ENCODE data around the gene BCHE.

BCHE gene

GRCh38 chr3:165837058-165837525 lies at the start of gene BCHE:
BCHE (minus strand) TSS chr3:165837423; CDS start chr3:165831033, 6,390 bp downstream.
- DNase-seq, result no peak

DNA sequence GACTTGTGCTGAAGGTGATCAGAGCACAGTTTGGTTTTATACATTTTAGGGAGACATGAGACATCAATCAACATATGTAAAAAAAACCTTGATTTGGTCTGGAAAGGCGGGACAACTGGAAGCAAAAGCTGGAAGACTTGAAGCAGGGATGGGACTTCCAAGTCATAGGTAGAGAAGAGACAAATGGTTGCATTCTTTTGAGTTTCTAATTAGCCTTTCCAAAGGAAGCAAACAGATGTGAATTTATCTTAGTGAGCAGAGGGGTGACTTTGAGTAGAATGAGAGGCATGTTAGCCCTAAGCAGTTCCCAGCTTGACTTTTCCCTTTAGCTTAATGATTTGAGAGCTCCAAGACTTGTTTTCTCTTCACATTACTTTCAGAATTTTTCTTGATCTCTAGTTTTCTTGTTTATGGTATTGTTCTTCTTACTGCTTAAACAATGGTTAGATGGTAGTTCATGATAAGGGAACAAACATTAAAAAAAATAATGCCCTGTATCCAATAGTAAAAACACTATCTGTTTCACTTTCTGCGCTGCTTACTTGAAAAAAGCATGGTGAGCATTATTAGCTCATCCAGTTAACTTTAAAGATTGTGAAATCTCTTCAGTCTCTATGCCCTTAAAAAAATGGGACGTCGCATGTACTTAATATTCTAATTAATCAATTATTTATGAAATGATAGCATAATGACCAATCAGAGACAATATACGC lies 48.5 kb upstream of the BCHE start:
- no peak for DNase-seq

DNA sequence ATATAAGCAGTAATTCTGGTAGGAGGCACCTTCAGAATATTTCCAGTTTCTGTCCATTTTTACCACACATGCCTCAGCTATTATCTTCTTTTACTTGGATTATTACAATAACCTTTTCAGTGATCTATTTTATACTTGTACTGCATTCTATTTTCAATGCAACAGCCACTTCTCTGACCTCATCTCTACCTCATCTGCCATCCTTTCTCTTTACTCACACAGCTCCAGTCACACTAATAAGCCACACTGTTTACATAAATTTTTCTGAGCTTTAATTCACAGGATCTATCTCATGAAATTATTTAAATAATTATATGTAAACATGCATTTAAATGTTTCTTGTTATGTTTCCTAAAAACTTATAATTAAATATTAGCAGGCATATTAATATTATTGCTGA lies 47.3 kb upstream of the BCHE start:
- no peak for DNase-seq

GRCh38 chr3:165883863-165884478 lies 46.7 kb upstream of the BCHE start:
- no peak for DNase-seq

- DNase-seq, result no peak
Measured at GRCh38 chr3:165883117-165883516, 45.9 kb upstream of the BCHE start.

- DNase-seq, result no peak
Measured at GRCh38 chr3:165875644-165876043, 38.4 kb upstream of the BCHE start.

- DNase-seq, result no peak
Measured at GRCh38 chr3:165874663-165875489, 37.7 kb upstream of the BCHE start.

- DNase-seq, result no peak
Measured at GRCh38 chr3:165868088-165868487, 30.9 kb upstream of the BCHE start.

DNA sequence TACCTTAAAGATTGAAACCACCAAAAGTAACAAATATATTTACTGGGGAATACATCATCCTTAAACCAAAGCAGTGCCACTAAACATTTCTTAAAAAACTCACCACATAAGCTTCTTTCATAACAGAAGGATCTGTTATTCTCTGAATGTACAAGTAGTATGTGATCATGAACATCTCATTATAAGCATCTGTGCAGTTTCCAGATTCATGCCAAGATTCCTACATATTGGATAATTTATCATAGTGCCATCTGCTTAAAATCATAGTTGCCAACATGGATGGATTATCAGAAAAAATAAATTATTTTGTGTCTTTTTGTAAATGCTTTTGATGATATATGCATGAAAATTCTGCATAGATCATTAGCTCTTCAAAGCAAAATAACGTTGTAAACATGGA lies 21.8 kb upstream of the BCHE start:
- DNase-seq, result no peak

GRCh38 chr3:165855581-165855980 lies 18.4 kb upstream of the BCHE start:
- DNase-seq, result no peak

- DNase-seq, result peak; percentile 19
Measured at GRCh38 chr3:165854696-165855095, 17.5 kb upstream of the BCHE start.

DNA sequence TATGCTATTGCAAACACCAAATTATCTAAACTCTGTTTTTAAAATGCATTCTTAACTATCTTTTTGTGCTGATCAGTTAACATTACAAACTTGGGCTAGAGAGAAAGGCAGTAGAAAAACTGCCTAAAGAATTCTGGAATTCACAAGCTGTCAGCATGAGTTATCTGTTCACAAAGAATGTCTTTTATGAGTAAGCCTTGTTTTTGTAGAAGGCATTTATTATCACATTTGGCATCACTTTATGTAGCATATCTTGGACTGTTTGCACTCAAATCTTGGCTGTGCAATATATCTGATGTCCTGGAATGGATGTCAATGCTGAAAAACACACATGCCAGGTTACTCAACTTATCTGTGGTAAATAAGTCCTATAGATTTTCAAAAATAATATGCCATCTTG lies 15.5 kb upstream of the BCHE start:
- no peak for DNase-seq

GRCh38 chr3:165852191-165852590 lies 15.0 kb upstream of the BCHE start:
- DNase-seq, result no peak

DNA sequence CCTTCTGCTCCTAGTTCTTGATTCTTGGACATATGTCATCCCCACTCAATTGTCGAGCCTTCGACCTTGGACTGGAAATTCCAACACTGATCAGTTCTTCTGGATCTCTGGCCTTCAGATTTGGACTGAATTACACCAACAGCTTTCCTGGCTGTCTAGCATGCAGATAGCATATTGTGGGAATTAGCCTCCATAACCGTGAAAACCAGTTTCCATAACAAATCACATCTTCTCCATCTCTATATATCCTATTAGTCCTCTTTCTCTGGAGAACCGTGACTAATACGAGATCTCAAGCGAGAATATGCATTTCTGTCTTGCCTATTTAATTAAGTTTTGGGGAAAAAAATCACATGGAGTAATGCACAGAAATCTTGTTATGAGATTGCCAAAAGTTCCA lies 8.8 kb upstream of the BCHE start:
- no peak for DNase-seq

DNA sequence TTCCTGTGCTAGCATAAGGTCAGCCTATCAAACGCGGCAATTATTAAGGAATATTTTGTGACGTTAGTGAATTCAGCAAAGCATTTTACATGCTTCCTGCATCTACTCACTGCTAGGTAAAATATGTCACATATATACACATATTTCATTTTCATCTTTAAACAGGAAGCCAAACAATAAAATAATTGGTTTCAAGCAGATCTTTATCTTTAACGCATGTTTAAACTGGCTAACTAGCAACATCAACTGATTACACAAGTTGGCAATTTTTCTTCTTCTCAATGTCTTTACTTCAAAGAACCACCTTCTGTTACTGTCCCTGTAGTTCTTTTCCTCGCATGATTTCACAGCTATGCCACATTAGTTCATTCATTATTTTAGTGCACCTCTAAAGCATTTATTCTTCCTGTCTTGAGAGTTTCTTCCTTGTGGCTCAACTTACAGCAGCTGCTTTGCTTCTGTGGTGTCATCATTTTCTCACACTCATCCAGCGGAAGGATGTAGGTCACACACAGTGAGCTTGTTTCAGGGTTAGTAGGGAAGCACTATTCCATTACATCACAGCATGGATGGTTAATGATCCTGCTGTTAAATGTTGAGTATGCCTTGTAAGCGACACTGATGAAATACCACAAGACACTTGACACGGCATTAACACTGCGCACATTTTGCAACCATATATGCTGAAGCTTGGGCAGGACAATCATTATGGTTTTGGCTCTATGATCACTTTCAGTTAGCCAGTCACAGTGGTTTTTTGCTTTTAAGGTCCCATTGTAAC lies 2.3 kb upstream of the BCHE start:
- no peak for DNase-seq

DNA sequence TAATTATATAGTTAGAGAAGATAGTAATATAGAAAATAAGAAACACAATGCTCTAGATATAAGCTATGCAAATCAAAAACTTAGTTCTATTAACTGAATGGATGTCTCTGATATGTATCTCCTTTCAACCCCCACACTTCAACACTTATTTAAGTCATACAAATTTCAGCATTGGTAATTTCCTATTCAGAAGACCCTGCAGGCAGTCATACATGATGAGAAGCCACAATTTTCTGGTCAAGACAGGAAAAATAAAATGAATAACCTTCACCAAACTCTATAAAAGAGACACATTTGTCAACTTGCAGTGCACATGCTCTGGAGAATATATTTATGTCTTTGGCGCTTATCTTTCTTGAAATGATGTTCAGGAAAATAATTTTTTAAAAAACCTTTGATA lies 578 bp upstream of the BCHE start:
- DNase-seq, result no peak

GRCh38 chr3:165835431-165835830 lies 1.8 kb downstream of the BCHE start:
- no peak for DNase-seq

DNA sequence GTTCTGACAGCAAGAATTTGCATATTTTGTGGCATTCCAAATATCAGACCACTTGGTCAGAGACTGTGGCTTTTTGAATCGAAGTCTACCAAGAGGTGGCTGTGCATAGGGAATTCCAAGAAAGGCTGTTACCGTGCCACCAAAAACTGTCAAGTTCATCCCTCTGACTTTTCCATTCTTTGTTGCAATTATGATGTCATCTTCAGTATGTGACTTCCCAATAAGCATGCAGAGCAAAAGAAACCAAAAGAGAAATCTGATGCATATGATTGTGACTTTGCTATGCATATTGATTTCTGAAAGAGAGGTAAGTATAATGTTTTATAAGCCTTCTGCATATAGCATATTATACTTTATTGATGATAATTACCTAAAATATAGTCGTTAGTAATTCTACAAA lies 6.5 kb downstream of the BCHE start:
- DNase-seq, result no peak

DNA sequence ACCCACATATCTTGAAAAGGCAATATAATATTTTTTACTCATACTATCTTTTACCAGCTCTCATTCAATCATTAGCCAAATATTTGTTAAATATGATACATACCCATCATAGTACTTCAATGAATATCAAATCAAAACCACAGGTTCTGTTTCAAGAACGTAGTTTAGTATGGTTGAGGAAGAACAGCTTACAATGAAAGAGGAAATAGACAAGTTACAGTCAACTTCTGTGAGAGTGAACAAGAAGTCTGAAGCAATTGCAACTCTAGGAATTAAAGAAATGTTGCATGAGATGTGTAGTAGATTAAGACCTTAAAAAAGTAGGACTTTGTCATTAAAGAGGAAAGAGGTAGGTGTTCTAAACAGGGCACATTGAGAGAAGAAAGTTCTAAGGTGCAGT lies 9.3 kb downstream of the BCHE start:
- DNase-seq, result no peak

GRCh38 chr3:165827233-165827632 lies 10.0 kb downstream of the BCHE start:
- DNase-seq, result no peak

GRCh38 chr3:165820671-165821123 lies 16.5 kb downstream of the BCHE start:
- DNase-seq, result no peak

DNA sequence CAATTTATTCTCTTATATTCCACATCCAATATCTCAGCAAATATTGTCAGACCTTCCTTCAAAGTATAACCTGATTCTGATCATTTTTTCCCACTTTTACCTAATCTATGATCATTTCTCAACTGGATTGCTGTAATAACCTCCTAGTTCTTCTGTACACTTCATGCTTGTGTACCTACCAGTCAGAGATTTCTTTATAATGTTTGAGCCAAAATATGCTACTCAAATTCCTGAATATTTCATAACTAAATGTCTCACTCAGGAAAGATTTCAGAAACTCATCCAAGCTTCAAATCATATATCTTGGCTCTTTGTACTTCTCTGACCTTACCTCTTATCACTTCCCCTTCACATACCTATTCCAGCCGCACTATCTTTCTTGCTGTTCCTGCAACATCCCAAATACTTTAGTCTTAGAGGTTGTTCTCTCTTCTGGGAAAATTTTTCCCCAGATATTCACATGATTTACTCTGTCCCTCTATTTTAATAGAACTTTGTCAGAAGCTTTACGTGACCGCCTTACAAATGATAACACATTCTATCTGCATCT lies 20.0 kb downstream of the BCHE start:
- no peak for DNase-seq

- DNase-seq, result no peak
Measured at GRCh38 chr3:165816209-165816608, 21.0 kb downstream of the BCHE start.

Measured in hematopoietic multipotent progenitor cell treated with erythropoietin and hydrocortisone succinate and interleukin-3 and kit ligand, for 8 days (in vitro differentiated cells).